Fibroblast of lung (primary cell): ENCODE measurements around the gene ACAD10. TPM values are rescaled to one million over a fixed set of nuclear protein-coding genes. Genes with fewer than 3 reads are reported as not detected.

Experiments
- DNase-seq, 2 donors: peaks; one replicate each; pipeline versions ENCODE4 v3.0.0 to v3.0.0-alpha.2; 2010; ENCODE audit warnings: low read depth in 2 of 2
- H2AFZ ChIP-seq: 2 replicates; pipeline ENCODE4 v1.5.1; 2012; ENCODE audit warnings: low read length, control low read depth, inconsistent platforms
- H3K27ac ChIP-seq: 2 replicates; pipeline ENCODE4 v1.5.1; 2011; ENCODE audit warnings: low read length, control low read depth; ENCODE audit not compliant: insufficient read depth
- H3K27me3 ChIP-seq: 2 replicates; pipeline ENCODE4 v1.5.1; 2011; ENCODE audit warnings: mild to moderate bottlenecking, low read length; ENCODE audit not compliant: control insufficient read depth, insufficient read depth
- H3K36me3 ChIP-seq: 2 replicates; pipeline ENCODE4 v1.5.1; 2011; ENCODE audit warnings: low read length; ENCODE audit not compliant: control insufficient read depth, insufficient read depth
- H3K4me1 ChIP-seq: 2 replicates; pipeline ENCODE4 v1.5.1; 2011; ENCODE audit warnings: low read length; ENCODE audit not compliant: control insufficient read depth, insufficient read depth; ENCODE audit errors: extremely low read depth
- H3K4me2 ChIP-seq: 2 replicates; pipeline ENCODE4 v1.5.1; 2011; ENCODE audit warnings: low read length, control low read depth; ENCODE audit not compliant: insufficient read depth; ENCODE audit errors: extremely low read depth
- H3K4me3 ChIP-seq, 4 experiments: fragments of 200-600 bp in 1 of 4; sonication (generic) in 1 of 4; replicated peaks in 1 of 4; 2 replicates each; pipeline ENCODE4 v1.5.1; 2011 to 2016; ENCODE audit warnings: low read length in 4 of 4, low read depth in 3 of 4, mild to moderate bottlenecking in 3 of 4, control low read depth in 2 of 4, inconsistent platforms in 1 of 4, mixed read lengths in 1 of 4; ENCODE audit not compliant: insufficient read depth in 1 of 4; ENCODE audit errors: control extremely low read depth in 1 of 4
- H3K79me2 ChIP-seq: 2 replicates; pipeline ENCODE4 v1.5.1; 2012; ENCODE audit warnings: mild to moderate bottlenecking, low read length, inconsistent platforms; ENCODE audit not compliant: control insufficient read depth, insufficient read depth
- H3K9ac ChIP-seq: 2 replicates; pipeline ENCODE4 v1.5.1; 2011; ENCODE audit warnings: mild to moderate bottlenecking, low read length, control low read depth; ENCODE audit not compliant: insufficient read depth
- H3K9me3 ChIP-seq: 2 replicates; pipeline ENCODE4 v1.5.1; 2012; ENCODE audit warnings: low read depth, low read length; ENCODE audit not compliant: control insufficient read depth, insufficient read depth
- H4K20me1 ChIP-seq: 2 replicates; pipeline ENCODE4 v1.5.1; 2011; ENCODE audit warnings: low read length; ENCODE audit not compliant: control insufficient read depth, insufficient read depth; ENCODE audit errors: extremely low read depth
- EZH2 ChIP-seq: IDR thresholded peaks from 2 replicates; pipeline ENCODE4 v1.5.1; 2012; ENCODE audit warnings: low read length, control low read depth, mild to moderate bottlenecking; ENCODE audit errors: missing control alignments
- polyA plus RNA-seq, 2 donors: library from polyadenylated mRNA; depleted of rRNA in 1 of 2; stranded (reverse) in 1 of 2; unstranded in 1 of 2; fragments of >200 nt; gene quantifications; 2 replicates each; pipeline ENCODE4 v1.2.1, GENCODE V29; 2011 to 2012; ENCODE audit warnings: missing spikeins in 1 of 2
- total RNA-seq: library from RNA; depleted of rRNA; stranded (reverse); fragments of >200 nt; gene quantifications from 2 replicates; pipeline ENCODE4 v1.2.1, GENCODE V29; 2014
- TF ChIP-seq, protein P1 (sequence below), 2 donors: IDR thresholded peaks in 1 of 2; conservative IDR thresholded peaks in 1 of 2; 1 replicate in 1 of 2; 2 replicates in 1 of 2; pipeline ENCODE4 v1.5.1; 2011 to 2012; ENCODE audit warnings: low read length in 2 of 2, control low read depth in 1 of 2, inconsistent platforms in 1 of 2, low read depth in 1 of 2, mild to moderate bottlenecking in 1 of 2

The ACAD10 gene
- total and polyA plus RNA-seq, 2 donors (not counting 1 experiment from before 2014, with no cell fraction given): 11.2 to 19.8 TPM

DNA sequence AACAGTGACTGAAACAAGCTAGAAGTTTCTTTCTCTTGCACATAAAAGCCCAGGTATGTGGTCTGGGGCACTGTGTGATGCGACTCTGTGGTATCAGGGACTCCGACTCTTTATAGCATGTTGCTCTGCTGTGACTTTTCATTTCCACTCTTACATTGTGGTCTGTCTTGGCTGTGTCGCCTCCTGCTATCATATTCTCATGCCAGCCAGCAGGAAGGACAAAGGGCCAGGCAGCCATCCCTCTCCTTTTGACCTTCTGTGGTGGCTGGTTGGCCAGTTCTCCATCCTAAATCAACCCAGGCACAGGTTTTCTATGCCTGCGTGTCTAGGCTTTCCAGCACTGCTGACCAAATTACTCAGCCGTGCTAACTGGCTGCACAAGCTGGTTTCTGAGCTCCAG lies 8.0 kb downstream of the ACAD10 start:
- no peak overlapping the region for H2AFZ ChIP-seq
- H4K20me1 ChIP-seq: no peaks in the 10 kb centered on the region
- no peaks in the 10 kb centered on the region for H3K27me3 ChIP-seq
- H3K79me2 ChIP-seq: no peaks in the 10 kb centered on the region
- H3K4me3 ChIP-seq: no peak overlapping the region
- H3K9ac ChIP-seq: no peak overlapping the region
- no peaks in the 10 kb centered on the region for H3K9me3 ChIP-seq
- no peaks in the 10 kb centered on the region for H3K4me1 ChIP-seq
- no peak for TF ChIP-seq EZH2
- TF ChIP-seq, protein P1, sequence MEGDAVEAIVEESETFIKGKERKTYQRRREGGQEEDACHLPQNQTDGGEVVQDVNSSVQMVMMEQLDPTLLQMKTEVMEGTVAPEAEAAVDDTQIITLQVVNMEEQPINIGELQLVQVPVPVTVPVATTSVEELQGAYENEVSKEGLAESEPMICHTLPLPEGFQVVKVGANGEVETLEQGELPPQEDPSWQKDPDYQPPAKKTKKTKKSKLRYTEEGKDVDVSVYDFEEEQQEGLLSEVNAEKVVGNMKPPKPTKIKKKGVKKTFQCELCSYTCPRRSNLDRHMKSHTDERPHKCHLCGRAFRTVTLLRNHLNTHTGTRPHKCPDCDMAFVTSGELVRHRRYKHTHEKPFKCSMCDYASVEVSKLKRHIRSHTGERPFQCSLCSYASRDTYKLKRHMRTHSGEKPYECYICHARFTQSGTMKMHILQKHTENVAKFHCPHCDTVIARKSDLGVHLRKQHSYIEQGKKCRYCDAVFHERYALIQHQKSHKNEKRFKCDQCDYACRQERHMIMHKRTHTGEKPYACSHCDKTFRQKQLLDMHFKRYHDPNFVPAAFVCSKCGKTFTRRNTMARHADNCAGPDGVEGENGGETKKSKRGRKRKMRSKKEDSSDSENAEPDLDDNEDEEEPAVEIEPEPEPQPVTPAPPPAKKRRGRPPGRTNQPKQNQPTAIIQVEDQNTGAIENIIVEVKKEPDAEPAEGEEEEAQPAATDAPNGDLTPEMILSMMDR (conservative IDR thresholded peaks at IDR 0.05 in 1 of 2, IDR thresholded peaks at IDR 0.05 in 1 of 2; ENCODE audit: low read depth in 1 of 2, low read length in 2 of 2): no peak
- no peak overlapping the region for H3K27ac ChIP-seq
- no peak overlapping the region for H3K4me2 ChIP-seq
- peaks cover 4% of the 10 kb centered on the region for H3K36me3 ChIP-seq
- no peak for DNase-seq

GRCh38 chr12:111699962-111700361 lies 14.1 kb downstream of the ACAD10 start:
- Histone ChIP-seq H3K4me3 (no peak overlapping the region), H4K20me1 (no peaks in the 10 kb centered on the region), H3K9ac (no peak overlapping the region), H3K27ac (no peak overlapping the region), H2AFZ (no peak overlapping the region), H3K36me3 (no peaks in the 10 kb centered on the region), H3K4me2 (no peak overlapping the region), H3K79me2 (no peaks in the 10 kb centered on the region), H3K27me3 (no peaks in the 10 kb centered on the region), H3K9me3 (no peaks in the 10 kb centered on the region), H3K4me1 (no peaks in the 10 kb centered on the region)
- TF ChIP-seq, protein P1 (conservative IDR thresholded peaks at IDR 0.05 in 1 of 2, IDR thresholded peaks at IDR 0.05 in 1 of 2; ENCODE audit: low read depth in 1 of 2, low read length in 2 of 2): no peak
- TF ChIP-seq EZH2: no peak
- DNase-seq: no peak

DNA sequence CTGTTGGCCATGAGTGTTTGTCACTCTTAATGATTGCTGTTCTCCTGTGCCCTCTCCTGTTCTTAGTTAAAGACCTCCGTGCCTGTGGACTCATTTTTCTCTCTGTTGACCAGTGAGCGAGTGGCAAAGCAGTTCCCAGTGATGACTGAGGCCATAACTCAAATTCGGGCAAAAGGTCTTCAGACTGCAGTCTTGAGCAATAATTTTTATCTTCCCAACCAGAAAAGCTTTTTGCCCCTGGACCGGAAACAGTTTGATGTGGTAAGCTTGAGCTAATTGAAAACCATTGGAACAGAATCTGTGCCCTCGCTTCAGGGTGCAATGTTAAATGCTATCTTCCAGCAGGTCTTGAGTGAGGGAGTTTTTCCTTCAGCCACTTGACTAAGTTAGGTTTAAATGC lies 19.8 kb downstream of the ACAD10 start:
- Histone ChIP-seq H2AFZ (no peak overlapping the region), H3K27ac (no peak overlapping the region), H3K36me3 (peaks cover 2% of the 10 kb centered on the region), H3K9me3 (no peaks in the 10 kb centered on the region), H3K79me2 (no peaks in the 10 kb centered on the region), H3K27me3 (no peaks in the 10 kb centered on the region), H3K9ac (no peak overlapping the region), H3K4me2 (no peak overlapping the region), H4K20me1 (no peaks in the 10 kb centered on the region), H3K4me3 (no peak overlapping the region), H3K4me1 (no peaks in the 10 kb centered on the region)
- TF ChIP-seq, protein P1 (conservative IDR thresholded peaks at IDR 0.05 in 1 of 2, IDR thresholded peaks at IDR 0.05 in 1 of 2; ENCODE audit: low read depth in 1 of 2, low read length in 2 of 2): no peak
- no peak for TF ChIP-seq EZH2
- no peak for DNase-seq
